Measurements from ENCODE around the gene WNT10A.
"Not testable (repeated sequence)": the region's sequence is repeated elsewhere in the genome, so short reads cannot be mapped to it uniquely, and the experiment has no call there.

WNT10A gene

DNA sequence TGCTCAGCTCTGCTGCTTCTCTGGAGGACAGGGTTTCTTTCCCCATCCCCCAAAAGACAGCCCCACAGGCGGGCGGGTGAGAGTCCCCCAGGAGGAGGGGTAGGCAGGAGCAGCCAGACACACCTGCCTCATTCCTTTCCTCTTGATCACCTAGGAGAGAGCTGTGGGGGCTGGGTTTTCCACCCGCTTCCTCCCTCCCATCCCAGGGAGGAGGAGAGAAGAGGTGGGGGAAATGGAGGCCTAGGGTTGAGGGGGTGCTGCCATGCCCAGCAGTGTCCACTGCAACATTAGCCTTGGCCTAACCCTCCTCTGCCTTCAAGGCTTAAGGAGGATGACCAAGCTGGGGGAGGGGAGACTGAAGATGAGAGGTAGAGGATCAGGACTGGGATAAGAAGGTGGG lies 14.7 kb downstream of the WNT10A start:
- no peak for DNase-seq

DNA sequence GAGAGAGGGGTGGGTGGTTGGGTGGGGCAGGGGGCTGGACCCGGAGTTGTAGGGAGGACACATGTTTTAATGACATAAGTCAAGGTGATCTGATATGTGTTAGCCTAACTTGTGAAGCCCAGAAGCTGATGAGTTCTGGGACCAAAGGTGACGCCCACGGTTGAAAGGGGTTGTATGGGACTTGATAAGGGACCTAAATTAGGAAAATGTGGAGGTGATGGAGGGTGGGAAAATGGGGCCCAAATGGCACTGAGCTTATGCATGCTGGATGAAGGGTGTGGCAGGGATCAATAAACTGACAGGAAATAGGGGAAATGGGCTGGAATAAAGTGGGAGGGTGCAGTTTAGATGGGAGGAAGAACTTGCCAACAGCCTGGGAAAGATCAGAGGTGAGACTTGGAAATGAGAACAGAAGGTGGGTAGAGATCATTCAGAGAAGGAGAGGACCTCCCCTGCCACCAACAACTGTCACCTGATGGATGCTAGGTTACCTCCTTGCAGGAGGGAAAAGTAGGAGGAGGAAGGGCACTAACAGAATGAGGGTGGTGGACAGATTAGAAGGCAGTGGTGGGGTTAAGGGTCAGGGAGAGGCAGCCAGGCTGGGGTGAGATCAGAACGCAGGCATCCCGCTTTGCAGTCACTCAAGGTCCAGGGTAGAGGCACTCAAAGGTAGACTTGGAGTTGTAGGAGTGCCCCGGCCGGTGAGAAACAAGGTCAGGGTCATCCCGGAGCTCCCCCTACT lies 15.3 kb downstream of the WNT10A start:
- peak; percentile 17 for DNase-seq

DNA sequence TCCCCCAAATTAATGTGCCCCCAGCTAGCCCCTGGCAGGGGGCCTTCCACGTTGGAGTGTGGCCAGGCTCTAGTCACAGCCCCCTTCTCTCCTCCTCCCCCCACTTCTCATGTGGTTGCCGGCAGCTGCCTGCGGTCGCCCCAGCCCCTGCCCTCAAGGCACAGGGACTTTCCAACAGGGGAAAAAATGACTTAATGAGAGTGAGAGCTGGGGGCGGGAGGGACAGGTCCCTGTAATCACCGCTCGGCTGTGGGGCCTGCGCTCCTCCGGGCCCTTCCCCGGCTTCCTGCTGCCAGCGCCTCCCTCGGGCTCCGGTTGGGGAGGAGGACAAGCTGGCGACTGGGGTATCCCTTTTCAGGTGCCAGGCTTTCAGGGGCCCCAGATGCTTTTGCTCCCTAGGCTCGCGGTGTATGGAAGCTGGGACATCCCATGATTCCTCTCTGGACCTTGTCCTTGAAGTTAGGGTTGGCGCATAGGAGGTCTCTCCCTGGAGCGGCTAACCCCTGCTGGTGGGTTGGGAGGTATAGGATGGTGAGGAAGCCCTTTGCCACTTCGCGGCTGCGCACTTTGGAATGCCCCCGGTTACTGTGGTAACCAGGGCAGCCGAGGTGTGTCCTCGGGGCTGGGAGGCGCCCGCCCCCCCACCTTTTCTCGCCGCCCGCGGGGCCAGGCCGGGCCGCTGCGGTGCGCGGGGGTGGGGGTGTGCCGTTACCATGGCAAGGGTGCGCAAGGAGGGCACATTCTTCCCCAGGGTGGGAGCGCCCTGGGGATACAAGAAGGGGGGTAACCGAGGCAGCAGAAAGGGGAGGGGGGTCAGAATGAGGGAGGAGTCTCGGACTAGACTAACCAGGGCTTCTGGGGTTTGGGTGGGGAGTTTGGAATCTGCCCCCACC lies 16.1 kb downstream of the WNT10A start:
- DNase-seq = peak; percentile 92

DNA sequence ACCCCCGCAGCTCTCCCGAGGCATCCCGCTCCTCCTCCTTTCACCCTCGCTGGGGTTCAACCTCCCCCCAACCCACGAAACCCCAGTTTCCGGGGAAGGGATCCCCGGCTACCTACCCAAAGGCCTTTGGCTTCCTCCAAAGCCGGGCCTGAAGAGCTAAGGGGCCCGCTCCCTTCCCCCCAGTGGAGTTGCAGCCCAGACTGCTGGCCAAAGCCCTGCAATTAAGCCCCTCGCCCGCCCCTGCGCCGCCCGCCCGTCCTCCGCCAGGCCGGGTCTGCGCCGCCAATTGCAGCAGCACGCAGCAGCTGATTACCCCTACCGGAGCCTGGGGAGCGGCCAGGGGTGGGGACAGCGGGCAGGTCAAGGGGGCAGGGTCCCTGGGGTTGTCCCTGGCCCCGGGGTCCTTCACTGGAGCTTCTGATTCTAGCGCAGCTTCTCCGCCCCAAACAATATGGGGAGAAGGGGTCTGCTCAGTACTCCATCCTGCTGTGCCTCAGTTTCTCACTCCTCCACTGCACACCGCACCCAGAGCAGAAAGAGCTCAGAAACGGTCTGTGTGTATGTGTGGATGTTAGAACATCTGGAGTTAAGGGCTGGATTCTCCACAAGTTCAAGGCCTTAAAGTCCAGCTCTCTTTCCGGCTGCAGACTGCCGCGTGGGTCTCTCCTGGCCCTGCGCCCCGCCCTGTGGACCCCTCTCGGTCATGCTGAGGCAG lies 16.9 kb downstream of the WNT10A start:
- peak; percentile 12 for DNase-seq

DNA sequence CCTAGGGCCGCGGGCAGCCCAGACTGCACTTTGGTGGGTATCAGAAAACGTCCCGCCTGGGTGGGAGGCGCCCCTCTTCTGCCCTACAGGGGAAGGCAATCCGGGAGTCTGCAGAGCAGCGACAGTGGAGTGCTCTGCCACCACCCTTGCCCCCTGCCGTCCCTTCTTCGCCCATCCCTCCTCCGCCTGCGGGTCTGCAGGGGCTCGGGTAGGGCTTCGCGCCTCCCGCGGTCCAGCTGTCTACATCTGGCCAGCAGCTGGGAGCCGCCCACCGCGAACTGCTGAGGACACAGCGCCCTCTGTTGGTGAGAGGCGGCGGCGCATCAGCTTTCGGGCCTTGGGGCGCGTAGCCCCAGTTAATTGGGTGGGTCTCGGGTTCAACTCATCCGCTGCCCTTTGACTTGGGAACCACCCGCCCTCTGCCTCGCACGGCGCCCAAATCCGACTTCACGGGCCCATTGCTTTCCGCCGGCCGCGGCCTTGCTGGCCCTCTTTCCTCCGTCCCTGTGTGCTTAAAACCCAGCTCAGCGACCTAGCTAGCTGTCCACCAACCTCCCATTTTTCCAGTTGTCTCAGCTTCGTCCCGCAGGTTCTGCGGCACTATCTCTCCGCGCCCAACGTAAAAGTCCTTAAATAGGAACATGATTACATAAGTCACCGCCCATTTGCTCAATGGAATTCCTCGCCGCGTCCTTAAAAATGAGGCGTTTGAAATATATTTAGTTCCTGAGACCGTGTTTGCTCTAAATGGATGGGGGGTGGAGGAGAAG lies 17.6 kb downstream of the WNT10A start:
- DNase-seq = peak; percentile 81

DNA sequence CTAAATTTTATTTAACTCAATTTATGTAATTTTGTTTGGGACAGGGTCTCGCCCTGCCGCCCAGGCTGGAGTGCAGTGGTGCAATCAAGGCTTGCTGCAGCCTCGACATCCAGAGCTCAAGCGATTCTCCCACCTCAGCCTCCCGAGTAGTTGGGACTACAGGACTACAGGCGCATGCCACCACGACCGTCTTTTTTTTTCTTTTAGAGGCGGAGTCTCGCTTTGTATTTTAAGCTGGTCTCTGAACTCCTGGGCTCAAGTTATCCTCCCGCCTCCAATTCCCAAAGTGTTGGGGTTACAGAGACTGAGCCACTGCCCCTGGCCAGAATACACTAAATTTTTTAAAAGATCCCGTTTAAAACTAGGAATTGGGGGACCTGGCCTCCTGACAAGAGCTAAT lies 18.5 kb downstream of the WNT10A start:
- DNase-seq = no peak

DNA sequence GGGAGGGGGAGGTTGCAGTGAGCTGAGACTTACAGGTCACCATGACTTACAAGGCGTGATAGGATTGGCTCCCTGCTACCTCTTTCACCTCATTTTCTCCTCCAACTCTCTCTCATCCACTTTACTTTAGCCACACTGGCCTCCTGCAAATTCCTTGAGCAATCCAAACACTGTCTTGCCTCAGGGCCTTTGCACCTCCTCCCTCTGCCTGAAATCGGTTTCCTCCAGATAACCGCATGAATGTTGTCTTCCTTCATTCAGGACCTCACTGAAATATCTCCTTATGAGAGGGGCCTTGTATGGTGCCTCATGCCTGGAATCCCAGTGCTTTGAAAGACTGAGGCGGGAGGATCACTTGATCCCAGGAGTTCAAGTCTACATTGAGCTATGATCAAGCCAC lies 21.8 kb downstream of the WNT10A start:
- DNase-seq = no peak

DNA sequence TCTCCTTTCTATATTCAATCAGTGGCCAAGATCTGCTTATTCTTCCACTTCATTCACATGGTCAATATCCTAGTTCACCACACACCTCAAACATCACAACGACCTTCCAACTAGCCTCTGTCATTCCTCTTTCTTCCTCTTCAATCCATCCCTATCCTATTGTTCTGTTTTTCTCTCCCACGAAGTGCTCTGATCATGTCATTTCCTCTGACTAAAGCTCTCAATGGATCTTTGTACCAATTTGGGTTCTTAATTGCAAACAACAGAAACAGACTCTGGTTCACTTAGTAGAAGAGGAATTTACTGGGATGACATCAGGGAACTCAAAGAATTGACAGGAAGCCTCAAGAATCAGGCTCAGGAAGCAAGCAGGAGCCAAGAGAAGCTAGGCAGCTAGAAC lies 23.5 kb downstream of the WNT10A start:
- DNase-seq = no peak

DNA sequence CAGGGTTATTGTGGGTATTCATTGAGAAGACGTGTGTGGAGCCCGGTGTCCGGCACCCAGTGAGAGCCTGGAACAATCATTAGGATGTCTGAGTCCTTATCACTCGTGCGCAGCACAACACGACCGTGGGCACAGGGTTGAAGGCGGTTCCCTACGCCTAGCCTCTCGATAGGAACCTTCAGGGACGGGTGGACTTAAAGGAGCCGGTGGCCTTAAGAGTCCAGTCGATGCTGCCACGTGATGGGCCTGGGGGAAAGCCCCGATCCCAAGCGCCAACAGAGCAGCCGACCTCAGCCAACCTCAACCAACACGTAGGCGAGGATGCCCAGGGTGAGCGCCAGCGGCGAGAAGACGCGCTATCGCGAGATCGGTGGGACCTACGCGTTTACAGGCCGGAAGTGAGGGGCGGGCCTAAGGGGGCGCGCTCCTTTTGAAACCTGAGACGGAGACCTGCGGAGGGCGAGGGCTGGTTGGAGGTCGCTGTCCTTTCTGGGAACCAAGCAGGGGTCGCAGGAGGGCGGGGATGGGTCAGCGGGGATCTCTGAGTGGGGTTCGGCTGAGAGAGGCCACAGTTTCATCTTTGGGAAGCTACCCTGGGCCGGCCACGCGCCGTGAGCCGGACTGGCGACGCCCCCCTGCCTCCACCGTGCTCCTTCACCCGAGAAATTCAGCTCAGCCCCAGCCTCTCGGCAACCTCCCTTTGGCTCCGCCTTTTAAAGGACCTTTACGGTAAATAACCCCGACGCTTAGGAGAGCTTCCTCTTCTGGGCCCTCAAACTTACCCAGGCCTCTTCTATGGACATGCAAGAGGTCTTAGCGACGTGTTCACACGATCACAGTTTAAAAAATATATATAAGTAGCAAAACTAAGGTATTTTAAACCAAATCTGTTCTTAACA lies 28.3 kb downstream of the WNT10A start:
- peak; percentile 92 for DNase-seq

DNA sequence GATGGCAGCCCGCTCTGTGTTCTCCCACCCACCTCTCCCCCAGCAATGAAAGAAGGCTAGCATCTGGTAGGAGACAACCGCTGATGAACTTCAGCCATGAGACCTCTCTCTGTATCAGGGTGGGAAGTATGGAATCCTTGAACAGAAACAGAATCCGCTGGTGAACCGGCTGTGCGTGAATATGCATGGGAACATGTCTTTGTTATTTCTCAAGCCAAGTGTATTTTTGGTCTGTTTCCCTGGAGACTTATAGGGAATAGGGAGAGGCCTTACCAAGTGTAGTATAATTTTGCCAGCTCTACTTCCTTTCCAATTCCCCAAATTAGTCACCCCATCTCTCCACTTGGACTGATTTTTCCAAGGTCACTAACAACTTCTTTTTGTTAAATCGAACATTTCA lies 30.1 kb downstream of the WNT10A start:
- no peak for DNase-seq

DNA sequence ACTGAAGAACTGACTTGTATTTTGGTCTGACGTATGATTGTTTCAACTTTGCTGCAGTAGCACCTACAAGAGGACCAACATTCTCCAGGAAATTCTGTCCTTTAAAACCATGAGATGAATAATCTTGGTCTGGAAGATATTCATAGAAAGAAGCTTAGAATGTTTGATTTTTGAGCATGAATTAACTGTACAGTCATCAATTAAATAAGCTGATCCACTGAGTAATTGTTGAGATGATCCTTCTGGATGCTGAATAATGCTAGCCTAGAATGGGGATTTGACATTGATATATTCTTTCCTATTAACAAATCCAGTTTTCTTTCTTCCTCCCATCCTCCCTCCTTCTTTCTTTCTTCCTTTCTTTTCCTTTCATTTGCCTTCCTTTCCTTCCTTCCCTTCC lies 39.9 kb downstream of the WNT10A start:
- no peak for DNase-seq

DNA sequence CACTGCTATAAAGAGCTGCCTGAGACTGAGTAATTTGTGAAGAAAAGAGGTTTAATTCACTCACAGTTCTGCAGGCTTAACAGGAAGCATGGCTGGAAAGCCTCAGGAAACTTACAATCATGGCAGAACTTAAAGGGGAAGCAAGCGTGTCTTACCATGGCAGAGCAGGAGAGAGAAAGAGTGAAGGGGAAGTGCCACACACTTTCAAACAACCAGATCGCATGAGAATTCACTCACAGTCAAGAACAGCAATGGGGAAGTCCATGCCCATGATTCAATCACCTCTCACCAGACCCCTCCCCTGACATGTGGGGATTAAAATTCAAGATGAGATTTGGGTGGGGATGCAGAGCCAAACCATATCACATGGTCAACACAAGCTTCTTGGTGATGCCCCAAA lies 44.1 kb downstream of the WNT10A start:
- DNase-seq = no peak

DNA sequence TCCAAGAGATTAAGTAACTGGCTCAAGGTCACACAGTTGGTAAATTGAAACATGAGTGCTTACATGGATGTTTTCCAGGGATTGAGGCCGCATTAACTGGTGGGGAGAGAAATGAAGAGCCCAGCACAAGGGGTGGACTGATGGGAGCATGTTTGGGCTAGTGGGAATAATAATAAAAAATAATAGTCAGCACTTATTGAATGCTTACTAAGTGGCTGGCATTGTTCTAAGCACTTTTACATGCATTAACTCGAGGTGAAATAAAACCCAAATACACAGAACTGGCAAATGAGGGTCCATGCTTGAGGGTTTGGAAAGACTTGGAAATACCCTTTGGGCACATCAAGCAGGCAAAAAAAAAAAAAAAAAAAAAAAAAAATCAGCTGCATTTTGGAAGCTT lies 44.8 kb downstream of the WNT10A start:
- no peak for DNase-seq

DNA sequence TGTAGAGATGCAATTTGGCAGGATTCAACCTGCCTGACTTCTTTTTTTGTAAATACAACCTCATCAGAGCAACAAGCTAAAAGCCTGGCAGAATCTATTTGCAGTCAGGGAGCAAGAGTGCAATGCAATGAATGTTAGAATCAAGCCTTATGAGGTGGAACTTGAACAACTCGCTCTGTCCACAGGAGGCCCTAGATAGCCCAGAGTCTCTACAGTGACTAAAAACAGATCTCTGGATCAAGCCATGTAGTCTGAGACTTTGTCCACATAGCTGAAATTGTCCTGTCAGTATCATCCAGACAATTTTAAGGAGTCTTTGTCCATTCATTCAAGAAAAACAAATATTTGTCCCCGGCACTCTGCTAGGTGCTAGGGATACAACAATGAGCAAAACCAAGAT lies 46.8 kb downstream of the WNT10A start:
- DNase-seq = no peak

DNA sequence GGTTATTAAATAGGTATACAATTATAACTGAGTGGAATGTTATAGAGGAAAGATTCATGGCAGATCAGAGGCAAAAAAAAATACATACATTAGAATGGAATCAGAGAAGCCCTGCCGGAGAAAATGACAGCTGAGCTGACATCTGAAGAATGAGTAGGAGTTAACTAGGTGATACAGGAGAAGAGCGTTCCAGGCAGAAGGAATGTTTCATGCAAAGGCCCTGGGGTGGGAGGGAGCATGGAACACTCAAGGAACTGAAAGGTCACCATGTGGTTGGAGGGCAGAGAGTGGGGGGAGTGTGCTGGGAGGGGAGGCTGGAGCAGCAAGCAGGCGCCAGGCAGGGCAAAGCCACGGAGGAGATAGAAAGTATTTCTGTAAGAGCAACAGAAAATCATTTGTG lies 47.2 kb downstream of the WNT10A start:
- DNase-seq = no peak

DNA sequence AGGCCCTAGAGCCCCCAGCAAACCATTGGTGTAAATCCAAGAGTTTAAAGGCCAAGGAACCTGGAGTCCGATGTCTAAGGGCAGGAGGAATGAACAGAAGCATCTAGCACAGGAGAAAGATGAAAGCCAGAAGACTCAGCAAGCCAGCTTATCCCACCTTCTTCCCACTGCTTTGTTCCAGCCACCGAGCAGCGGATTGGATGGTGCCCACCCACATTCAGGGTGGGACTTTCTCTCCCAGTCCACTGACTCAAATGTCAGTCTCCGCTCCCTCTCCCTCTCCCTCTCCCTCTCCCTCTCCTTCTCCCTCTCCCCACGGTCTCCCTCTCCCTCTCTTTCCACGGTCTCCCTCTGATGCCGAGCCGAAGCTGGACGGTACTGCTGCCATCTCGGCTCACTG lies 49.8 kb downstream of the WNT10A start:
- not testable (repeated sequence) for DNase-seq

DNA sequence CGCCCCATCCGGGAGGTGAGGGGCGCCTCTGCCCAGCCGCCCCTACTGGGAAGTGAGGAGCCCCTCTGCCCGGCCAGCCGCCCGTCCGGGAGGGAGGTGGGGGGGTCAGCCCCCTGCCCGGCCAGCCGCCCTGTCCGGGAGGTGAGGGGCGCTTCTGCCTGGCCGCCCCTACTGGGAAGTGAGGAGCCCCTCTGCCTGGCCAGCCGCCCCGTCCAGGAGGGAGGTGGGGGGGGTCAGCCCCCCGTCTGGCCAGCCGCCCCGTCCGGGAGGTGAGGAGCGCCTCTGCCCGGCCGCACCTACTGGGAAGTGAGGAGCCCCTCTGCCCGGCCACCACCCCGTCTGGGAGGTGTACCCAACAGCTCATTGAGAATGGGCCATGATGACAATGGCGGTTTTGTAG lies 51.1 kb downstream of the WNT10A start:
- not testable (repeated sequence) for DNase-seq
